PC-3 (cell line): Measurements from ENCODE around the gene CCL20.

Experiments used
- EZH2phosphoT487 ChIP-seq: fragments of 300-600 bp; sonication (generic); IDR thresholded peaks from 2 replicates; pipeline ENCODE4 v1.6.1; 2018; ENCODE audit warnings: mild to moderate bottlenecking, antibody characterized with exemption, low read length, borderline replicate concordance
- TF ChIP-seq, protein P1 (sequence below): fragments of 300-600 bp; sonication (generic); conservative IDR thresholded peaks from 2 replicates; pipeline ENCODE4 v1.5.1; 2017; ENCODE audit warnings: antibody characterized with exemption, low read depth, mild to moderate bottlenecking, low read length

DNA sequence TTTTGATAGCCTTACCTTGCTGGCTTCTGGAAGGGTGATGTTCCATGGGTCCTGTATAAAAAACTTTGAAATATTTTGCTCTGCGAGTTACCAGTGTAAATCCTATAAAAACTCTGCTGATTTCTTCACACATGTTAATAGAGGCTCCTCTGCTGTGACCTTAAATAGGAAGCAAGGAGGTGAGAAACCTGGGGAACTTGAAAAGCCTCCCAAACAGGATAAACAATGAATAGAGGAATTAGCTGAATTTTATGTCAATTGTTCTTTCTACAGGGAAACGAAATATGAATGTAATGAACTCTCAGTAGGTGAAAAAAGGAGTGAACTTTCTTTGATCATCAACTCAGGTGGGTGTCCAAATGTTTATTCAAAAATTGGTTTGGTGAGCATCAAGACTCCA lies 10.8 kb upstream of the CCL20 start:
- TF ChIP-seq, protein P1, sequence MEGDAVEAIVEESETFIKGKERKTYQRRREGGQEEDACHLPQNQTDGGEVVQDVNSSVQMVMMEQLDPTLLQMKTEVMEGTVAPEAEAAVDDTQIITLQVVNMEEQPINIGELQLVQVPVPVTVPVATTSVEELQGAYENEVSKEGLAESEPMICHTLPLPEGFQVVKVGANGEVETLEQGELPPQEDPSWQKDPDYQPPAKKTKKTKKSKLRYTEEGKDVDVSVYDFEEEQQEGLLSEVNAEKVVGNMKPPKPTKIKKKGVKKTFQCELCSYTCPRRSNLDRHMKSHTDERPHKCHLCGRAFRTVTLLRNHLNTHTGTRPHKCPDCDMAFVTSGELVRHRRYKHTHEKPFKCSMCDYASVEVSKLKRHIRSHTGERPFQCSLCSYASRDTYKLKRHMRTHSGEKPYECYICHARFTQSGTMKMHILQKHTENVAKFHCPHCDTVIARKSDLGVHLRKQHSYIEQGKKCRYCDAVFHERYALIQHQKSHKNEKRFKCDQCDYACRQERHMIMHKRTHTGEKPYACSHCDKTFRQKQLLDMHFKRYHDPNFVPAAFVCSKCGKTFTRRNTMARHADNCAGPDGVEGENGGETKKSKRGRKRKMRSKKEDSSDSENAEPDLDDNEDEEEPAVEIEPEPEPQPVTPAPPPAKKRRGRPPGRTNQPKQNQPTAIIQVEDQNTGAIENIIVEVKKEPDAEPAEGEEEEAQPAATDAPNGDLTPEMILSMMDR, result no peak
- TF ChIP-seq EZH2phosphoT487, result no peak
